H1 (cell line): ENCODE data around the gene COL19A1. TPM values are rescaled to one million over a fixed set of nuclear protein-coding genes. Genes with fewer than 3 reads are reported as not detected.

Experiments
- ASH2L ChIP-seq: fragments of 200-600, 300-600 bp; sonication (generic); IDR thresholded peaks from one replicate; pipeline ENCODE4 v1.7.1; 2017; ENCODE audit warnings: low read length
- CHD1 ChIP-seq: IDR thresholded peaks from 2 replicates; pipeline ENCODE4 v1.6.1; 2012; ENCODE audit warnings: low read depth, low read length, improper control_type of control experiment
- EZH2 ChIP-seq: fragments of 200-600 bp; sonication (generic); IDR thresholded peaks from 2 replicates; pipeline ENCODE4 v1.7.1; 2012; ENCODE audit warnings: low read depth, mild to moderate bottlenecking, moderate library complexity, low read length, inconsistent platforms; ENCODE audit not compliant: severe bottlenecking
- JUN ChIP-seq: IDR thresholded peaks from 2 replicates; pipeline ENCODE4 v1.6.1; 2011; ENCODE audit warnings: low read depth, mild to moderate bottlenecking, improper control_type of control experiment, low read length
- KDM4A ChIP-seq: IDR thresholded peaks from one replicate; pipeline ENCODE4 v1.7.1; 2012; ENCODE audit warnings: low read depth, mild to moderate bottlenecking, moderate library complexity, low read length, inconsistent platforms; ENCODE audit not compliant: severe bottlenecking
- MAFK ChIP-seq: IDR thresholded peaks from 2 replicates; pipeline ENCODE4 v1.6.1; 2012; ENCODE audit warnings: low read depth, mild to moderate bottlenecking, improper control_type of control experiment, low read length
- NANOG ChIP-seq: IDR thresholded peaks from 2 replicates; pipeline ENCODE4 v1.6.1; 2011; ENCODE audit warnings: low read length, low read depth, mild to moderate bottlenecking, inconsistent platforms; ENCODE audit not compliant: insufficient read depth, poor library complexity, severe bottlenecking
- SIN3A ChIP-seq, 2 experiments: IDR thresholded peaks in 1 of 2; conservative IDR thresholded peaks in 1 of 2; 2 replicates each; pipeline ENCODE4 v1.6.1; 2011 to 2012; ENCODE audit warnings: low read length in 2 of 2, improper control_type of control experiment in 1 of 2, low read depth in 1 of 2, mild to moderate bottlenecking in 1 of 2
- polyA plus RNA-seq, 7 experiments: library from polyadenylated mRNA; depleted of rRNA in 3 of 7; stranded (reverse) in 5 of 7; unstranded in 2 of 7; fragments of >200 nt in 5 of 7; fragments of 200-250 nt in 2 of 7; gene quantifications; 1 replicate in 5 of 7; 2 replicates in 1 of 7; 4 replicates in 1 of 7; pipeline versions ENCODE4 v1.2.1 to v1.2.3, GENCODE V29; 2011 to 2013; ENCODE audit warnings: missing spikeins in 2 of 7, mixed read lengths in 2 of 7
- total RNA-seq: library from RNA; stranded (reverse); fragmentation: NEBNext Ultra II Directional; extraction: Animal tissue kit (Norgen Biotek cat#: 25700); gene quantifications from 2 replicates; pipeline ENCODE4 v1.2.1, GENCODE V29; 2021
- TF ChIP-seq, protein P1 (sequence below): IDR thresholded peaks from 2 replicates; pipeline ENCODE4 v1.6.1; 2012; ENCODE audit warnings: inconsistent platforms

COL19A1 gene
- total and polyA plus RNA-seq, 2 of the 8 experiments (the other 6 are each of a cell fraction or from before 2014, with no cell fraction given): not detected

GRCh38 chr6:69819138-69819537 lies 47.2 kb upstream of the COL19A1 start (continued):
- no peak for TF ChIP-seq EZH2
- TF ChIP-seq NANOG: no peak
- TF ChIP-seq, protein P1, sequence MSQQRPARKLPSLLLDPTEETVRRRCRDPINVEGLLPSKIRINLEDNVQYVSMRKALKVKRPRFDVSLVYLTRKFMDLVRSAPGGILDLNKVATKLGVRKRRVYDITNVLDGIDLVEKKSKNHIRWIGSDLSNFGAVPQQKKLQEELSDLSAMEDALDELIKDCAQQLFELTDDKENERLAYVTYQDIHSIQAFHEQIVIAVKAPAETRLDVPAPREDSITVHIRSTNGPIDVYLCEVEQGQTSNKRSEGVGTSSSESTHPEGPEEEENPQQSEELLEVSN: no peak
- no peak for TF ChIP-seq JUN
- no peak for TF ChIP-seq CHD1
- TF ChIP-seq MAFK: no peak
- TF ChIP-seq KDM4A: no peak
- TF ChIP-seq ASH2L: no peak
- no peak for TF ChIP-seq SIN3A (conservative IDR thresholded peaks at IDR 0.05 in 1 of 2, IDR thresholded peaks at IDR 0.05 in 1 of 2; ENCODE audit: low read depth in 1 of 2, low read length in 2 of 2)
